HL-60 (cell line): ENCODE results near the gene C21orf58.

Experiments
- DNase-seq, 2 experiments: peaks; one replicate each; pipeline ENCODE4 v3.0.0-alpha.2; 2010 to 2020; ENCODE audit warnings: low read depth in 1 of 2, low spot score in 1 of 2
- H3K27ac ChIP-seq: fragments of 250-450 bp; sonication (Bioruptor Pico); replicated peaks from 2 replicates; pipeline ENCODE4 v1.5.1; 2020; ENCODE audit warnings: mild to moderate bottlenecking, moderate library complexity
- H3K27me3 ChIP-seq: fragments of 250-450 bp; sonication (Bioruptor Pico); 2 replicates; pipeline ENCODE4 v1.5.1; 2021; ENCODE audit warnings: mild to moderate bottlenecking, moderate library complexity; ENCODE audit not compliant: insufficient read depth, poor library complexity, severe bottlenecking
- H3K4me3 ChIP-seq: replicated peaks from 2 replicates; pipeline ENCODE4 v1.5.1; 2011; ENCODE audit warnings: mild to moderate bottlenecking, control low read depth, low read length; ENCODE audit not compliant: insufficient read depth
- CTCF ChIP-seq: IDR thresholded peaks from one replicate; pipeline ENCODE4 v1.5.1; 2011; ENCODE audit warnings: low read length, control low read depth, inconsistent platforms; ENCODE audit not compliant: insufficient read depth
- GABPA ChIP-seq: IDR thresholded peaks from 2 replicates; pipeline ENCODE4 v1.6.1; 2012; ENCODE audit warnings: low read depth
- POLR2AphosphoS5 ChIP-seq: IDR thresholded peaks from 2 replicates; pipeline ENCODE4 v1.6.1; 2012; ENCODE audit warnings: low read depth
- REST ChIP-seq: IDR thresholded peaks from 2 replicates; pipeline ENCODE4 v1.6.1; 2012; ENCODE audit warnings: low read depth; ENCODE audit not compliant: insufficient replicate concordance
- SPI1 ChIP-seq: IDR thresholded peaks from 2 replicates; pipeline ENCODE4 v1.6.1; 2012; ENCODE audit warnings: low read depth, mild to moderate bottlenecking, borderline replicate concordance

Gene C21orf58

GRCh38 chr21:46369520-46370235 is 46.0 kb upstream of the C21orf58 start:
- peak; percentile 36 to 73 for DNase-seq
- no peaks in the 10 kb centered on the region for H3K27me3 ChIP-seq
- peak; percentile 65; the same call in 1 of the 2 replicates for TF ChIP-seq POLR2AphosphoS5
- TF ChIP-seq REST = no peak
- peak overlapping the region; percentile 59 for H3K27ac ChIP-seq
- no peak overlapping the region for H3K4me3 ChIP-seq

- peak in 1 of 2 experiments; percentile 18 for DNase-seq
- Histone ChIP-seq H3K27ac (peak overlapping the region; percentile 59), H3K27me3 (no peaks in the 10 kb centered on the region), H3K4me3 (no peak overlapping the region)
- TF ChIP-seq POLR2AphosphoS5 = no peak
- TF ChIP-seq REST = no peak
- TF ChIP-seq SPI1 = no peak
- no peak for TF ChIP-seq CTCF
- TF ChIP-seq GABPA = no peak
Measured at GRCh38 chr21:46368533-46369285, 45.0 kb upstream of the C21orf58 start.

GRCh38 chr21:46366966-46367365 is 43.3 kb upstream of the C21orf58 start:
- Histone ChIP-seq H3K27me3 (no peaks in the 10 kb centered on the region), H3K27ac (no peak overlapping the region), H3K4me3 (no peak overlapping the region)
- DNase-seq = no peak
- TF ChIP-seq POLR2AphosphoS5 (no peak), SPI1 (no peak), CTCF (no peak), GABPA (no peak), REST (no peak)
